GM18868 (cell line): ENCODE data around the gene ENPP6.
A peak's percentile ranks its signal among the peaks of the same experiment; 100 is the strongest.

Experiments
- ATAC-seq: cut with Tn5 transposase; IDR thresholded peaks from one replicate; pipeline ENCODE4 v1.9.1; 2021; ENCODE audit warnings: mild to moderate bottlenecking, moderate library complexity; ENCODE audit not compliant: unreplicated experiment

ENPP6 gene

DNA sequence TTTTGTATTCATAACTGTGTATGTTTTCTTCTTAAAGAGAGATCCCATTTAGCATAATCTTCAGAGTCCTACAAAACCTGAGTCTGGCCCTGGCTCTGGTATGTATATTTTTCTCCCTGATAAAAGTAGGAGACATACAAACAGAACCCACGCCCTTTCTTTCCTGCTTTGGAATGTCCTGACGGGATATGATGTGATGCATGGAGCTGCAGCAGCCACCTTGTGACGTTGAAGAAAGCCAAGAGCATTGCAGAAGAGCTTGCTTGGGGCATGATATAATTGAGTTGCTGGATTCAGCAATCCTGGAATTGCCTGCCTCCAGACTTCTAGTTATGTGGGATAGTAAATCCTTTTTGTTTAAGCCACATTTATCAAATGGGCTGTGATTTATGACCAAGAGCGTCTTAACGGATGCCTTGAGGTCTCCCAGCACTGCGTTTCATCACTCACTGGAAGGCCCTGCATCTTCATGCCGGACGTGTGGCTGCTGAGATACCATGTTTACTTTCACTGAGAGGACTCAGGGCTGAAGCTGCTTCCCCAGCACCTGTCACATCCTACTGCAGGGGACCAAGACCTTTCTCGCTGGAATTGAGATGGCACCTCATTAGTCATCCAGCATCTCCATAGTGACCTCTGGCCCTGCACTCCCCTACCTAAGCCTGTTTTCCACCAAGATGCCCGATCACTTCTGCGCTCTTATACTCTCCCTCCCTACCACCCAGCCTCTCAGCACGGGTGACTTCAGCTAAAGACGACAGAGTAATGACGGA is 107.0 kb downstream of the ENPP6 start:
- ATAC-seq, result no peak

DNA sequence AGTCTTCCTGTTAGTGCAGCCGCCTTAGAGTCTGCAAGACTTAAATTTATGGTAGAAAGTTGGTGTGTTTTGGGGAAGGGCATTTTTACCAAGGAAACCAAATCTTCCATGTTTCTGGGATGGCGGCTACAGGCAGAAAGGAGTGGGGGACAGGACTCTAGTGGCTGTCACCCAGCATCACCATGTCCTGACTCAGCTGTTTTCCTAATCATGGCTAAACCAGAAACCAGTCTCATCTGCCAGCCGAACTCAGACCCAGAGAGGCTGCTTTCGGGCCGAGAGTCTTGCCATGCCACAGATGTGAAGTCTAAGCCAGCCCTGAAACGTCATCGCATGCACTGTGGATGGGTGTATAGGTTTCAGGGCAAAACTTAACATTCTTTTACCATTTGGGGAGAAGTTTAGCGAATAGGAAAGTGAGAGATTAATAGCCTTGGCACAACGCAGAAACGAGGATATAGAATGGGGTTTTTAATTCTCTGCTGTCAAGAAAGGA is 109.6 kb downstream of the ENPP6 start:
- ATAC-seq, result no peak

DNA sequence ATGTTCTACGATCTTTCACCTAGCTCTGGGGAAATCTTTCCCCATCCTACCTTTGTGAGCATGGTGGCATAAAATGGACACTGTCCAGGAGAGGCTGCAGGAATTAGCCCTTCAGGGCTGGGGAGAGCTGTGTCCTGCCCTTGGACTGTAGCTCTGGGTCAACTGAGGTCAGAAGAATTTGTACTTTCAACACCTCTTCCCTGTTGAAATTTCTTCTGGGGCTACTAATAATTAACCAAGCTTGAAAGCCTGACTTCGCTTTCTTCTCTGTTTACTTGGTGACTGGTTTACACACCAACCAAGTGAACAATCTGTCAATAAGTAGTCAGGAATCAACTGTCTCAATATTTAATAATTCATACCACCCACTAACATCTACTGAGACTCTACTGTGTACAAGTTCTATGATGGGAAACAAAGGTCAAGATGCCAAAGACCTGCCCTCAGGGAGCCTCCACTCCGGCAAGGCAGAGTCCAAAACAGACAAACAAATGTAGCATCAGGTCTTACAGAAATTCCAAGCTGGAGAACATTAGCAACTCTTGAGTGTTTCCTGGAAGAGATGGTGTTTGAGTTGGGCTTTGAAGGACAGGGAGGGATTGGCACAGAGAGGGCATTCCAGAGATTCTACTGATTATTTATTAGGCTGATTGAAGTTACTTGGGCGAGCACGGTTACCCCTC is 113.1 kb downstream of the ENPP6 start:
- ATAC-seq, result no peak

DNA sequence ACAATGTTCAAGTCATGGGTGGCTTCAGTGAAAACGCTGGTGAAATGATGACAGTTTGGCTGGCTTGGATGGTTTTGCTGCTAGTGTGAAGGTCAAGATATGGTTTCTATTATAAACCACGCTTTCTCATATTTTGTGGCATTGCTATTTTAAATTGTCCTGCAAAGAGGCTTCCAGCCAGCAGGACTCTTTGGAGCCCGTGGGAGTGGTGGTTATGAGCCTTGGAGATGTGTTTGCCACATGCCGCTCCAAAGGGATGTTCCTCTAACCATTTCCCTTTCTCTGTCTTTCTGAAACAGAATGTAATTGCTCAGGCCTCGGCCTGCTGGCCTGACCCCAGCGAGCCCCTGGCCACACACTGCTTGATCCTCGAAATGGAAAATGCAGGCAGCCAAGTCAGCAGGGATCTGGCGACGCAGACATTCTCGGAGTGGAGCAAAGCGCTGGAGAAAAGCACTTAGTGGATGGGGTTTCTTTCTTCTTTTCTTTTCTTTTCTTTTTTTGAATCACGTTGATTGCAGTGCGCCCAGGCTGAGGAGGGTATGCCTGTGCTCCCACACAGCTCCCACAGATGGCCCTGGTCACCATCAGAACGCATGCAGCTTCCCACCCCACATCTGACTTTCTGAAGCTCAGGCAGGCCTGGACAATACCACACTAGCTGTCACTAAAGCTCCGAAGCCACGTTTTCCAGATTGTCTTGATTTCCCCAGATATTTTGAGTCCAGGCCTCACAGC is 114.0 kb downstream of the ENPP6 start:
- ATAC-seq, result no peak

DNA sequence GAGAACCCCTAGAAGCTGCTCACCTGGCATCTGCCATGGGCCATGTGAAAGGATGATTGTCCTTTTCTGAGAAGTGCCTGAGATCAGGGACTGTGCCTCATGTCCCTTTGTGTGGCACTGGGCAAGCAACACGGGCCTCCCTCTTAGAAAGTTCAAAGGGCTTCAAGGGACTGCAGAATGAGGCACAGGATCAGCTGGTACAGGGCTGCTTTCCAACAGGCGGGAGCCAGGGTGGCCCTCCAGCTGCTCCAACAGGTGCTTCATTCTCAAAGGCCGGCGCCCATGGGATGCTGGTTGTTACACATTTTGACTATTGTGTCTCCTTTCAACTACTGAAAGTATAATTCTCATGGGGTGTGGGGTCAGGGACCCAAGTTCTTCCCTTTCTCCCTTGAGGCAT is 114.7 kb downstream of the ENPP6 start:
- no peak for ATAC-seq

DNA sequence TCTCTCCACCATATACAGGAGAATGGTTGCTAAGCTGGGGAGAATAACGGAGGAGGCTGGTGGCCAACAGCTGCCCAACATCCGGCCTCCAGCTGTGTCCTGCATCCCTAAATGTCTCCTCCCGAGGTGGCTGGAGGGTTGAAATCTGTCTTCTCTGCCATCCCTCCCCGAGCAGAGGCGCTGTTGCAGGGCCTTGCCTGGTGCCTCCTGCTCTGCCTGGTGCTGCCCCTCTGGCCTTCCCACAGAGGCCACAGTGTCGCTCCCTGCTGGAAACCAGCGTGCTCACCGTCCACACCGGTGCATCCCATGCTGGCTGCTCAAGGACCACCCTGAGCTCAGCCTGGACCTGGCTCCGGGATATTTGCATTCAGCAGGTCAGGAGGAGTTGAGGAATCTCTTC is 115.2 kb downstream of the ENPP6 start:
- ATAC-seq, result no peak

DNA sequence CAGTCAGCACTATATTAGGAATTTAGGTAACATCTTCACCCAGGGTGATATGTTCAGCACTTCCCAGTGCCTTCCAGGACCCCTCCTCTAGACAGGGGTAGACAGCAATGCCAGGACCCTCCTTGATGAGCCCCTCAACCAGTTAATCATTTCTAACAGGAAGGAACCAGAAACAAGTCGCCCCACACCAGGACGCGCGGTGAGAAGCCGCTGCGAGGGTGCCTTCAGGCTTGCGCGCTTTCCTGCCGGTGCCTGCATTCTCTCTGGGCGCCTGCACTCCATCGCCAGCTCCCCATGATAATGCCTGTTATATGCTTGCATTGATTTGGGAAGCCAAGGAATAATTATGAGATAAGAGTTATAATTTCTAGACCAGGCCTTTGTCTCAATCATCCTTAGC is 116.0 kb downstream of the ENPP6 start:
- no peak for ATAC-seq

DNA sequence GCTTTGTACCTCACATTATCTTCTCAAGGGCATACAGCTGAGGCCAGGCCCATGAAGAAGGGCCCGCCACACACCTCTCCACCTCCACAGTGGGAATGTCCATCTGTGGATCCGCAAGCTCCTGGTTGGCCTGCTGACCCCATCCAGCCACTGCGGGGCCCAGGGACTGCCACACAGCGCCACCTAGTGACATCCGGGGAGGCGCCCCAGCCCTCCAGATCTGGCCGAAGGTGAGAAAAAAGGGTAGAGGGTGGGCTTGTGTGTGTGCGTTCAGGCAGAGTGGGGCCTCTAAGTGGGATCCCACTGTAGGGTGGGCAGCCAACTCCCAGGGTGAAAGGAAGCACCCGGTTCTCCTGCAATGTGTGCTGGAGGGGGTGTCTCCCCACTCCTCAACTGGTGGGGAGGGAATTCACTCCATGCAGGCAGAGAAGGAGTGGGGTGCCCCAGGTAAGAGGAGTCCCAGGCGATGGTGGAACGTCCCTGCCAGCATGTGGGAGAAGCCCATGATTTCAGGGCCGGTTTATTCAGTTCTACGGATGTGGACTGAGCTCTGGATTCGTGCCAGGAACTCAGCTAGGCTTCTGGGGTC is 117.3 kb downstream of the ENPP6 start:
- ATAC-seq, result peak; percentile 64

DNA sequence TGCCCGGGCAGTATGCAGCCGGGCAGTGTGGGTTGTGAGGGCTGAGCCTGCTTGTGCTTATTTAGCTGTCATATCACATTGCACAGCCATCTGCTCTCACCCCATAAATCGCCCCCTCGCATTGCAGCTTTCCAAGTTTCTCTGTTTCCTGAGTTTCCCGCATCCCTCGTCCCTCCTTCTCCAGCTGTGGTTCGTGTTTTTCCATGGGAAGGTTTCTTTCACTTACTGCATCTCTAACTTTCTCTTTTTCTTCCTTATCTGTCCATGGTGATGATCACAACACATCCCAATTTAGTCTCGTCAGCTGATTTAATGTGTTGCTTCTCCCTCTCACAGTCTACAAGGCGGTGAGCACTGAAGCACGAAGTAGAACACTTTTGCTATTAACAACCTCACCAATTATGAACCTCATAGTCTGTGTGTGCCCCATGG is 118.1 kb downstream of the ENPP6 start:
- ATAC-seq, result peak; percentile 51

DNA sequence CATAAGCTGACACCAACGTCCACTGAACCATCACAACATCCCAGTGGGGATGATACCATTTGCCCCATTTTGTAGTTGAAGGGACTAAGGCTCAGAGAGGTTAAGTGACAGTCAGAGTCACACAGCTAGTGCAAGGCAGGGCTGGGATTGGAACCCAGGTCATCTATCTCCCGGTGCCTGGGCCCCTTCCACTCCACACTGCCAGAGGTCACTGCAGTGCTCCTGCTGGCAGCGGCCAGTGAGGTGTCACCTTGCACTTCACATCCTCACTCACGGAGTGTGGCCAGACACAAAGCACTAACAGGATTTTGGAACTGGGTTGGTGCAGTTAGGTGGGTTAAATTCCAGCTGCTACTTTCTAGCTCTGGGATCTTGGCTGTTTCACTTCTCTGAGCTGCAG is 118.7 kb downstream of the ENPP6 start:
- ATAC-seq, result no peak

DNA sequence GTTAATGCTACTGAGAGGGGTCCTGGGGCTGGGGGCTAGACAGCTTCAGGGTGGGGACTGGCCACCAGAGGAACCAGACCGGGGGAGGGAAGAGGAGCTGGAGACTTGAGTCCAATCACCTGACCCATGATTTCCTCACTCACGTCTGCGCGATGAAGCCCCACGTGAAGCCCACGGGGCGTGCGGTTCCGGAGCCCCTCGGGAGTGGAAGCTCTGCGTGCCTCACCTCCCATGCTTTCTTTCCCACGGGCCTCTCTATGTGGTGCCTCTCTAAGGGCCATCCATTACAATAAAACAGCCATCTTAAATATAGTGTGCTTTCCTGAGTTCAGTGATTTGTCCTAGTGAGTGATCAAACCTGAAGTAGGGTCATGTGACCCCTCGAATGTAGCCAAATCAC is 119.9 kb downstream of the ENPP6 start:
- no peak for ATAC-seq

DNA sequence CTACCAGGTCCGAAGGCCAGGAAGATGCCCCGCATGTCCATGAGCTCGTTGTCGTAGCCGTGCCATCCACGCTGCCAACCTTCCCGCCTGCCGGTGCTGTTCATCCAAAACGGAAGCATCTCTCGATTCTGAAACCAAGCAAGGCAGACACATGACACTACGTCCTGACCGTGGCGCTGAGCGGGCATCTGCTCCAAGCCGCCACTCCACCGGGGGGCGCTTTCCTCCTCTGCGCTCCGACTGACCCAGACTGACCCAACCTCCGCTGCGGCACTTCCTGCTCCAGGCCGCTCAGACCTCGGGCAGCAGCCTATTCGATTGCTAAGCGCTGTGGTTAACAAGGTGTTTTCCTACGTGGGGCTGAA is 120.5 kb downstream of the ENPP6 start:
- no peak for ATAC-seq

DNA sequence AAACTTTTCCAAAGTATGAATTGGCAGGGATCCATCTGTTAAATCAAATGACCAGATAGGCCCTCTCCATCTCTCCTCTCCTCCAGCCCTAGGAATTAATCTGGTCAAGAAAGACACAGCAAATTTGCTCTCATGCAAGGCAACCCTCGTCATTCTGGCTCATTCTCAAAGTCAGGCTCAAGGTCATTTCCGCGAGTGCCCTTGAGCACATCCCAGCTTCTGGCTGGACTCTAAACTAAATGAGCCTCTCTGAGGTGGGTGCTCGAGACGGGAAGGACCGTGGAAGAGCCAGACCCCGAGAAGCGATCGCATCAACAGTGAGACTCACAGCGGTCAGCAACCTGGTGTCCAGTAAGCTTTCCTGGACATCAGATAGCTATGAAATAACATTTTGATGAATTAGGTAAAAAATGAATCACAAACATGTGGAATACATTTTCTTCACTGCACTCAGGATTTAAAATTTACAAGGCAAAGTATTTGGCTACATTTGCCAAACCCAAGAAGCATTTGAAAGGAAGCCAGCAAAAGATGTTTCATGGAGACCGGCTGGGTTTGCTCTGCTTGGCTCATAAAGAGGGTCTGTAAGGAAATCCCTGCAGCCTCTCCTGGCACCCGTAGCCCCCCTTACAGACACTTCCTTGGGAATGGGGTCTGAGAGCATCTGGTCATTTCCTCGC is 121.0 kb downstream of the ENPP6 start:
- ATAC-seq, result no peak

DNA sequence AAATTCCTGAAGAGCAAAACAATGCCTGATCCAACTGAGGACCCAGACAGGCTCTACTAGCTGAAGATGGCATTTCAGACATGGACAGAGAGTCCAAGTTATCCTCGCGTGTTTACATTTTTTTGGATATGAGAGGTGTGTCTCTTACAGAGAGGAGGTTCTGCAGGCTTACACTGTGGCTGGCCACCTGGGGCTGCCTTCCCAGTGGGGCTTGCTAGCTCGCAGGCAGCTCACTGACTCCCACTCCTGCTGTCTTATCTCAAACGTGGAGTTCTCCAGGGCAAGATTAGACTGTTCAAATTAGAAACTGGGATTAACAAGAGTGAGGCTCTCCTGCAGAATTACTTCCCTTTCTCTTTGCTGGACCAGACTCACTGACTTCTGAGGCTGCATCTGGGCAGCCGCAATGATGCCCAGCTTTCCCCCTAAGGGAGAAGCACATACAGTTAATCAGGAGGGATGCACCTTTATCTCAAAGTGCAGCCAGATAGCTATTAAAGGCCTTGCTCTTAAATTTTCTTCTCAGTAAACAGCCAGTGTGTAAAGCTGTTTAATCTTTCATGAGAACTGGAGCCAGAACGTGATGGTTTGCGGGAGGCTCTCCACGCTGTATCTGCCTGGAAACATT is 123.0 kb downstream of the ENPP6 start:
- ATAC-seq, result no peak

DNA sequence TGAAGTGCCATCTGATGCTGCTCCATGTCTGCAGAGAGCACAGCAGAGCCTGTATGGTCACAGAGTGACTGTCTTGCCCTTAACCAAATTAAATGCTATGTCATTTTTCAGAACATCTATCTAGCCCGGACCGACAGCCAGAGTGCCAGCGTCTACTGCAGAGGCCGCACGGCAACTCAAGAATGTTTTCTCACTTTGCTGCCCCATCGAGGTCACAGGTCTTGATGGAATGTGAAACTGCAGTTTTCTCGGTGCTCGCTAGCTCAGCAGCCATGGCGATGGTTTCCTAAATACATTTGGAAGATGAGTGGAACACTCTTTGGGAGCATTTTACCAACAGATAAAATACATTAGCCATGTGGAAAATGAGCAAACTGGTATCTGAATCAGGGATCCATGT is 125.7 kb downstream of the ENPP6 start:
- ATAC-seq, result no peak

DNA sequence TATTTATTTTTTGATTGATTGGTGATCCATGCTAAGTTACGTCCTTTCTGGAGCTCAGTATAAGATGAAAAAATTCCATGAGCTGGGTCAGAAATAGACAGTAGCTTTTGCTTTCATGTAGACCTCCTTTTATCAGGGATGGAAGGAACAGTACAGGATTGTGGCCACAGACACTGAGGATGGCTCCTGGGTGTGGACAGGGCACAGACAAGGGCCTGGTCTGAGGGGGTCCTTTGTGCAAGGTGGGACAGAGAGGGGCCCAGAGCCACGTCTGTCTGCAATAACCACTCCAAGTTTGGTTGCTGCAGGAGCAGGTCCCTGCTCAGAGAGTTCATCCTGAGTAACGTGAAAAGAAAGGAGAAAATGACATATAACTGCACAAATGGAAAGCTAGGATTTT is 127.1 kb downstream of the ENPP6 start:
- ATAC-seq, result no peak

DNA sequence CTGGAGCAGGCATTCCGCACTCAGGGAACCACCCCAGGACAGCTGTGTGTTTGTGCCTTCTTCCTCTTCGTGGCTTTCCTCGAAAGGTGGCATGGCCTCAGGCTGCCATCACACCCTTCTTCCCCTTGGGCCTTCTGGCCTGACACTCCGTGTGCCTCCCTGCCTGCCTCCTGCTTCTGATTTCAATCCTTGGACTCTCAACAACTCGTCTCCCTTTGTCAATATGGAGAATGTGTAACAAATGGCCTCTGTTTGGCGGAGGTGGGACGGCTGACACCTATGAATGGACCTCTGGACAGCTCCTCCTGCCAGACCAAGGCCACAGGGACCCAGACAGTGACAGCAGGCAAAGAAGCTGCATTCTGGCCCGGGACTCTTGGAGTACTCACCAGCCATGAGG is 137.0 kb downstream of the ENPP6 start:
- ATAC-seq, result no peak

DNA sequence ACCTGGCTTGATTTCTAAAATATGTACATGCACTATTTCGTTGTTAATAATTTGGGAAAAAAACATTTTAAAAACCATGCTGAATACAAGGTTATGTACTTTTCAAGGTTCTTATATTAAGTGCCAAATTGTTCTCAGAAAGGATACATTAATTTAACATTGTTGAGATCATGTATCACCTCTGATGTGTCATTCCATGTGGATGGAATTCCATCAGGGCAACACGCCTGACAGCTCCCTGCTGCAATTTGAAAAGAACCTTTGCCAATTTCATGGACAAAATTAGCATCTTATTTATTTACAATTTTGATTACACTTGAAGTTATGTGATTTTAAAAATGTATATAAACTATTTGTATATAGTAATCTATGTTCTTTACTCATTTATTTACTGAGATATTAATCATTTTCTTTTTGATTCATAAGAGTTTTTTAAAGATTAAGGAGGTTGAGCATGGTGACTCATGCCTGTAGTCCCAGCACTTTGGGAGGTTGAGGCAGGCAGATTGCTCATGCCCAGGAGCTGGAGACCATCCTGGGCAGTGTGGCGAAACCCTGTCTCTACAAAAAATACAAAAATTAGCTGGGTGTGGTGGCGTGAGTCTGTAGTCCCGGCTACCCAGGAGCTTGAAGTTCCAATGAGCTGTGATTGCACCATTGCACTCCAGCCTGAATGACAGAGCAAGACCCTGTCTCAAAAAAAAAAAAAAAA is 142.8 kb downstream of the ENPP6 start:
- no peak for ATAC-seq

DNA sequence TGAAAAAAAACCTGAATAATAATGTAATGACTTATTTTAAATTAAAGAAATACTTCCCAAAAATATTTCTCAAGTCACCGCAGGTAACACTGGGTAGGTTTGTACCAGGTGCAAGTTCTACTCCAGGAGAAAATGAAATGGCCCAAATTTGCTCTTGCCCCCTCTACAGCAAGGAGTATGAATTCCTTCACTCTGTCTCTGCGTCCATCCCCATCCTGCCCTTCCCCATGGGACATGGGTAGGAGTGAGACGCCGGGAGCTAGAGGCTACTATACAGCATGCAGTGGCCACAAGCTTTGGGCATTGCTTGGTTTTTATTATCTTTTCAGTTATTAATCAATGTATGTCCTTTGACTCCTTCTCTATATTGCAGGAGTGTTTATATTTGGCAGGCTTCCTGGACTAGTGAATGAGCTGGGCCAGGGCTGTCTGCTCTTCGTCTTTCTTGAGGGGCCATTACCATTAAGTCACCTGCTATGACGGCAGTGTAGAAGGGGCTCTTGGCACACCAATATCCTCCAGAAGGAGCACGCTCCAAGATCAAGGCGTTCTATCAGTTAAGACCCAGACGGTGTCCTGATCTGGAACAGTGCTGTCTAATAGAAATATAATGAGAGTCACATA is 149.6 kb downstream of the ENPP6 start:
- ATAC-seq, result no peak
